ENCODE measurements around the gene EID2B. TPM values are rescaled to one million over a fixed set of nuclear protein-coding genes. Genes with fewer than 3 reads are reported as not detected.

The EID2B gene
- total and polyA plus RNA-seq, 2 of the 8 experiments (the other 6 are each of a cell fraction or from before 2014, with no cell fraction given) = 2.1 to 2.4 TPM

GRCh38 chr19:39532233-39533002 lies at the start of gene EID2B (continued):
- TF ChIP-seq SP1 (IDR thresholded peaks at IDR 0.05; ENCODE audit: low read depth, low read length) = no peak
- no peak for TF ChIP-seq EZH2 (IDR thresholded peaks at IDR 0.05; ENCODE audit: low read depth, low read length, severe bottlenecking)
- peak; percentile 46; the same call in 1 of the 2 replicates for TF ChIP-seq MAX (IDR thresholded peaks at IDR 0.05)
- no peak for TF ChIP-seq EP300 (IDR thresholded peaks at IDR 0.05; ENCODE audit: borderline replicate concordance in 1 of 2, low read depth in 2 of 2, low read length in 2 of 2)
- TF ChIP-seq SAP30 (IDR thresholded peaks at IDR 0.05; ENCODE audit: insufficient read depth, insufficient replicate concordance, low read length) = no peak
- no peak; the same call in 1 of the 2 replicates for TF ChIP-seq ATF2 (IDR thresholded peaks at IDR 0.05; ENCODE audit: low read length)
- TF ChIP-seq HDAC2 (IDR thresholded peaks at IDR 0.05; ENCODE audit: borderline replicate concordance in 1 of 2, low read depth in 2 of 2, low read length in 2 of 2) = peak in 1 of 2 experiments; percentile 70; a peak in 1 of 4 replicates
- peak; percentile 80 for TF ChIP-seq KDM1A (IDR thresholded peaks at IDR 0.05; ENCODE audit: borderline replicate concordance, low read length)
- no peak for TF ChIP-seq BRCA1 (IDR thresholded peaks at IDR 0.05; ENCODE audit: low read depth, low read length)
- TF ChIP-seq PHF8 (conservative IDR thresholded peaks at IDR 0.05; ENCODE audit: low read depth, low read length) = no peak; the same call in 1 of the 2 replicates
- peak; percentile 94 to 99 (median 99) for TF ChIP-seq CTCF (IDR thresholded peaks at IDR 0.05; ENCODE audit: control extremely low read depth in 1 of 3, insufficient read depth in 1 of 3, low read depth in 1 of 3, low read length in 3 of 3)
- peak; percentile 79 for TF ChIP-seq ATF3 (IDR thresholded peaks at IDR 0.05; ENCODE audit: insufficient read depth, low read depth, low read length)
- TF ChIP-seq TBP (IDR thresholded peaks at IDR 0.05; ENCODE audit: low read depth, low read length) = no peak
- peak; percentile 78 for TF ChIP-seq YY1 (IDR thresholded peaks at IDR 0.05; ENCODE audit: low read depth, low read length)
- TF ChIP-seq BCL11A (IDR thresholded peaks at IDR 0.05; ENCODE audit: low read depth in 2 of 2, low read length in 2 of 2) = no peak
- TF ChIP-seq USF2 (IDR thresholded peaks at IDR 0.05; ENCODE audit: low read length) = no peak
